K562 (cell line): ENCODE results near the gene KLK1. TPM values are rescaled to one million over a fixed set of nuclear protein-coding genes. Genes with fewer than 3 reads are reported as not detected.

Experiments used
- ATAC-seq: fragments of 200-7000 bp; cut with Tn5 transposase; 3 replicates; pipeline ENCODE4 v1.9.1; 2020; ENCODE audit warnings: moderate library complexity
- BruUV-seq: library from RNA; stranded (reverse); fragments of 400-500 nt; replicated peaks from 2 replicates; lab custom pipeline; 2021; lab: Mats Ljungman, UMichigan
- CTCF ChIA-PET: fragments of 300-600 bp; formaldehyde crosslinking; extraction: SDS; loops from one replicate; lab custom pipeline; 2021; ENCODE audit warnings: low intra/inter-chr PET ratio; lab: Yijun Ruan, JAX
- POLR2A ChIA-PET: fragments of 300-600, 350-650 bp; sonication (Branson Sonifier 250); formaldehyde crosslinking; extraction: SDS; loops from one replicate; lab custom pipeline; 2021; ENCODE audit warnings: antibody characterized with exemption, inconsistent platforms; lab: Yijun Ruan, JAX
- DNase-seq, 4 experiments: peaks; one replicate each; pipeline versions ENCODE4 v3.0.0 to v3.0.0-alpha.2; 2011 to 2018; ENCODE audit warnings: low spot score in 3 of 4, mixed read lengths in 3 of 4; ENCODE audit errors: extremely low read depth in 1 of 4
- FAIRE-seq: peaks from 2 replicates; lab custom pipeline; 2011; peaks lifted over from hg19 to GRCh38; lab: Jason Lieb, UNC
- H2AFZ ChIP-seq: 2 replicates; pipeline ENCODE4 v1.6.0; 2011; ENCODE audit warnings: low read depth, low read length, control low read depth, inconsistent platforms
- H3K27ac ChIP-seq: fragments of 200-600 bp; 3 replicates; pipeline ENCODE4 v1.8.0; 2011; ENCODE audit warnings: low read depth, mild to moderate bottlenecking, control low read depth, inconsistent platforms, low read length, moderate library complexity, mixed read lengths; ENCODE audit errors: extremely low read depth
- H3K27me3 ChIP-seq, 2 experiments: fragments of 300-600 bp in 1 of 2; 2 replicates in 1 of 2; 3 replicates in 1 of 2; pipeline versions ENCODE4 v1.6.0 to v1.8.0; 2011; ENCODE audit warnings: inconsistent platforms in 2 of 2, low read length in 2 of 2, mild to moderate bottlenecking in 1 of 2, mixed read lengths in 1 of 2, moderate library complexity in 1 of 2; ENCODE audit not compliant: control insufficient read depth in 2 of 2, insufficient read depth in 2 of 2
- H3K36me3 ChIP-seq: fragments of 300-600 bp; 3 replicates; pipeline ENCODE4 v1.8.0; 2011; ENCODE audit warnings: mild to moderate bottlenecking, low read length, inconsistent platforms; ENCODE audit not compliant: control insufficient read depth, insufficient read depth
- H3K4me1 ChIP-seq, 2 experiments: fragments of 200-600 bp in 1 of 2; replicated peaks in 1 of 2; 2 replicates in 1 of 2; 3 replicates in 1 of 2; pipeline versions ENCODE4 v1.5.1 to v1.8.0; 2011; ENCODE audit warnings: inconsistent platforms in 2 of 2, low read length in 2 of 2, mild to moderate bottlenecking in 1 of 2, mixed read lengths in 1 of 2, moderate library complexity in 1 of 2; ENCODE audit not compliant: control insufficient read depth in 2 of 2, insufficient read depth in 2 of 2
- H3K4me2 ChIP-seq: 2 replicates; pipeline ENCODE4 v1.6.1; 2011; ENCODE audit warnings: low read length, control low read depth, inconsistent platforms, mixed read lengths; ENCODE audit not compliant: insufficient read depth
- H3K4me3 ChIP-seq: fragments of 200-600 bp; sonication (generic), shearing (Covaris generic); 2 replicates; pipeline ENCODE4 v1.5.1; 2016; ENCODE audit warnings: control low read depth, inconsistent platforms
- H3K79me2 ChIP-seq: fragments of 200-600 bp; 3 replicates; pipeline ENCODE4 v1.8.0; 2011; ENCODE audit warnings: low read length, inconsistent platforms; ENCODE audit not compliant: control insufficient read depth, insufficient read depth
- H3K9ac ChIP-seq, 2 experiments: 2 replicates each; pipeline versions ENCODE4 v1.6.0 to v1.6.1; 2011; ENCODE audit warnings: low read depth in 2 of 2, low read length in 2 of 2, control low read depth in 1 of 2, inconsistent platforms in 1 of 2, mild to moderate bottlenecking in 1 of 2, mixed read lengths in 1 of 2; ENCODE audit not compliant: insufficient read depth in 1 of 2
- H3K9me1 ChIP-seq: one replicate; pipeline ENCODE4 v1.6.0; 2011; ENCODE audit warnings: inconsistent platforms, mild to moderate bottlenecking, low read length, moderate library complexity; ENCODE audit not compliant: control insufficient read depth, insufficient read depth
- H3K9me3 ChIP-seq: replicated peaks from 2 replicates; pipeline ENCODE4 v1.5.1; 2011; ENCODE audit warnings: low read depth, low read length, inconsistent platforms; ENCODE audit not compliant: control insufficient read depth, insufficient read depth
- H4K20me1 ChIP-seq: replicated peaks from 2 replicates; pipeline ENCODE4 v1.6.1; 2011; ENCODE audit warnings: low read length, inconsistent platforms, mixed read lengths; ENCODE audit not compliant: control insufficient read depth, insufficient read depth
- ARID2 ChIP-seq: fragments of 450-650 bp; IDR thresholded peaks from 2 replicates; pipeline ENCODE4 v1.6.1; 2017; ENCODE audit warnings: antibody characterized with exemption, mild to moderate bottlenecking
- CEBPB ChIP-seq: fragments of 450-650 bp; IDR thresholded peaks from 2 replicates; pipeline ENCODE4 v1.6.1; 2016; ENCODE audit warnings: missing genetic modification characterization, missing compliant biosample characterization
- HDGF ChIP-seq: fragments of 450-650 bp; IDR thresholded peaks from 2 replicates; pipeline ENCODE4 v1.6.1; 2016
- LARP7 ChIP-seq: fragments of 450-650 bp; IDR thresholded peaks from 2 replicates; pipeline ENCODE4 v1.6.1; 2016
- SMAD3 ChIP-seq: fragments of 450-650 bp; formaldehyde crosslinking; conservative IDR thresholded peaks from 2 replicates; pipeline ENCODE4 v1.4.0; 2020; ENCODE audit warnings: mild to moderate bottlenecking
- SMARCA4 ChIP-seq: fragments of 450-650 bp; IDR thresholded peaks from 2 replicates; pipeline ENCODE4 v1.6.1; 2016
- ZNF583 ChIP-seq: fragments of 250-450 bp; sonication (Bioruptor Pico); IDR thresholded peaks from 2 replicates; pipeline ENCODE4 v1.4.0; 2020
- ZNF79 ChIP-seq: fragments of 250-450 bp; sonication (Bioruptor Pico); IDR thresholded peaks from 2 replicates; pipeline ENCODE4 v1.4.0; 2020; ENCODE audit warnings: low read depth, mild to moderate bottlenecking, moderate library complexity
- WGBS: fragments of 100-300 bp; shearing (Covaris generic); methylation state at CpG from one replicate; pipeline ENCODE4 v1.1.6; 2016; ENCODE audit warnings: low coverage, mixed read lengths; ENCODE audit not compliant: insufficient coverage; ENCODE audit errors: missing lambda C conversion rate; 5-methylcytosine and 5-hydroxymethylcytosine counted together
- in situ Hi-C: fragments of 300-500 bp; cut with MboI; formaldehyde crosslinking; loops from 4 replicates; pipeline ENCODE4 v1.15.0; 2018; ENCODE audit warnings: inconsistent platforms, mixed read lengths
- intact Hi-C: fragments of 100-400 bp; cut with micrococcal nuclease; formaldehyde crosslinking; loops from 2 replicates; pipeline ENCODE4 v1.14.2; 2022
- polyA plus RNA-seq, 8 experiments: library from polyadenylated mRNA; depleted of rRNA in 4 of 8; stranded (reverse) in 5 of 8; unstranded in 3 of 8; fragments of >200 nt; fragmentation: Nextera tagmentation in 2 of 8; fragmentation: Illumina TruSeq in 1 of 8; extraction: Ambion mirVana in 2 of 8; extraction: Trizol in 1 of 8; gene quantifications; 2 replicates each; pipeline versions ENCODE4 v1.2.1 to v1.2.3, GENCODE V29; 2011 to 2014; ENCODE audit warnings: inconsistent platforms in 1 of 8, missing spikeins in 1 of 8
- total RNA-seq, 7 experiments: library from RNA; depleted of rRNA in 6 of 7; stranded (reverse); fragments of >200 nt in 6 of 7; fragmentation: Illumina TruSeq in 2 of 7; extraction: Trizol in 2 of 7; gene quantifications; 2 replicates each; pipeline versions ENCODE4 v1.2.1 to v1.2.3, GENCODE V29; 2011 to 2021; ENCODE audit warnings: low replicate concordance in 1 of 7
- TF ChIP-seq, protein P1 (sequence below): sonication (generic); formaldehyde crosslinking; IDR thresholded peaks from 2 replicates; pipeline ENCODE4 v1.8.0; 2022; ENCODE audit warnings: mild to moderate bottlenecking, missing genetic modification reagents, borderline replicate concordance
- TF ChIP-seq, protein P2 (sequence below): fragments of 250-450 bp; sonication (Bioruptor Pico); IDR thresholded peaks from 2 replicates; pipeline ENCODE4 v1.4.0; 2020; ENCODE audit warnings: mild to moderate bottlenecking, moderate library complexity, borderline replicate concordance
- TF ChIP-seq, protein P3 (sequence below): sonication (generic); formaldehyde crosslinking; IDR thresholded peaks from 2 replicates; pipeline ENCODE4 v1.8.0; 2022; ENCODE audit warnings: mild to moderate bottlenecking, missing genetic modification reagents
- TF ChIP-seq, protein P4 (sequence below): fragments of 450-650 bp; IDR thresholded peaks from 2 replicates; pipeline ENCODE4 v1.7.1; 2018; ENCODE audit warnings: mild to moderate bottlenecking, low read depth; ENCODE audit not compliant: partially characterized antibody

Gene KLK1
- total and polyA plus RNA-seq, 9 of the 15 experiments (the other 6 are each of a cell fraction or from before 2014, with no cell fraction given), result 0.87 to 15.4 (median 9.1) TPM

DNA sequence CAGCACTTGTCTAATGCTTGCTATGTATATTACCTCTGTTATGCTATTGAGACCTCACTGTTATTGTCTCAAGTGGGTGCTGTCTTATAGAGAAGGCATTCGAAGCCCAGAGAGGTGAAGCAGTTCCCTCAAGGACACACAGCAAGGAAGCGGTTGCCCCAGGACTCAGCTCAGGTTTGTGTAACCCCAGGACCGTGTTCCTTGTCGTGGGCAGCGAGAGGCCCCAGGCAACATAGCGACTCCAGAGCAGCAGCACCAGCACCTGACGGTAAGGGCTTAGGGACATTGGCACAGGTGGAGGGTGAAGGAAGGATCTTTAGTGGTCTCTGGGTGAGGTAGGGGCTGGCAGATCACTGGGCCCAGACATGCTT, 7.4 kb upstream of the KLK1 start:
- Histone ChIP-seq H3K9me1 (no peaks in the 10 kb centered on the region), H3K4me2 (no peak overlapping the region), H3K9ac (no peak overlapping the region), H3K9me3 (no peaks in the 10 kb centered on the region), H4K20me1 (no peaks in the 10 kb centered on the region; the same call in 1 of the 2 replicates), H3K4me1 (peaks cover 9 to 17% of the 10 kb centered on the region in 2 experiments; a peak in 4 of 5 replicates), H3K4me3 (no peak overlapping the region), H2AFZ (no peak overlapping the region), H3K27ac (no peak overlapping the region), H3K79me2 (no peaks in the 10 kb centered on the region), H3K36me3 (no peaks in the 10 kb centered on the region), H3K27me3 (peaks cover 0 to 20% of the 10 kb centered on the region in 2 experiments; a peak in 3 of 5 replicates)
- POLR2A ChIA-PET, result no interaction called here
- CTCF ChIA-PET, result no interaction called here
- DNase-seq, result no peak
- BruUV-seq, result no TSS peak
- no peak for ATAC-seq
- WGBS, result 11% methylated on average over 7 of the region's 7 CpGs
- in situ Hi-C loops (no loop called here), intact Hi-C loops (no loop called here)
- FAIRE-seq, result no peak
- TF ChIP-seq SMAD3 (CRISPR knock-in tag) (no peak), SMARCA4 (no peak), ZNF583 (CRISPR knock-in tag) (no peak), LARP7 (no peak), HDGF (no peak), CEBPB (tag) (no peak), ARID2 (no peak), ZNF79 (CRISPR knock-in tag) (no peak)
- TF ChIP-seq, protein P1, sequence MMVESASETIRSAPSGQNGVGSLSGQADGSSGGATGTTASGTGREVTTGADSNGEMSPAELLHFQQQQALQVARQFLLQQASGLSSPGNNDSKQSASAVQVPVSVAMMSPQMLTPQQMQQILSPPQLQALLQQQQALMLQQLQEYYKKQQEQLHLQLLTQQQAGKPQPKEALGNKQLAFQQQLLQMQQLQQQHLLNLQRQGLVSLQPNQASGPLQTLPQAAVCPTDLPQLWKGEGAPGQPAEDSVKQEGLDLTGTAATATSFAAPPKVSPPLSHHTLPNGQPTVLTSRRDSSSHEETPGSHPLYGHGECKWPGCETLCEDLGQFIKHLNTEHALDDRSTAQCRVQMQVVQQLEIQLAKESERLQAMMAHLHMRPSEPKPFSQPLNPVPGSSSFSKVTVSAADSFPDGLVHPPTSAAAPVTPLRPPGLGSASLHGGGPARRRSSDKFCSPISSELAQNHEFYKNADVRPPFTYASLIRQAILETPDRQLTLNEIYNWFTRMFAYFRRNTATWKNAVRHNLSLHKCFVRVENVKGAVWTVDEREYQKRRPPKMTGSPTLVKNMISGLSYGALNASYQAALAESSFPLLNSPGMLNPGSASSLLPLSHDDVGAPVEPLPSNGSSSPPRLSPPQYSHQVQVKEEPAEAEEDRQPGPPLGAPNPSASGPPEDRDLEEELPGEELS (CRISPR knock-in tag), result no peak
- TF ChIP-seq, protein P2, sequence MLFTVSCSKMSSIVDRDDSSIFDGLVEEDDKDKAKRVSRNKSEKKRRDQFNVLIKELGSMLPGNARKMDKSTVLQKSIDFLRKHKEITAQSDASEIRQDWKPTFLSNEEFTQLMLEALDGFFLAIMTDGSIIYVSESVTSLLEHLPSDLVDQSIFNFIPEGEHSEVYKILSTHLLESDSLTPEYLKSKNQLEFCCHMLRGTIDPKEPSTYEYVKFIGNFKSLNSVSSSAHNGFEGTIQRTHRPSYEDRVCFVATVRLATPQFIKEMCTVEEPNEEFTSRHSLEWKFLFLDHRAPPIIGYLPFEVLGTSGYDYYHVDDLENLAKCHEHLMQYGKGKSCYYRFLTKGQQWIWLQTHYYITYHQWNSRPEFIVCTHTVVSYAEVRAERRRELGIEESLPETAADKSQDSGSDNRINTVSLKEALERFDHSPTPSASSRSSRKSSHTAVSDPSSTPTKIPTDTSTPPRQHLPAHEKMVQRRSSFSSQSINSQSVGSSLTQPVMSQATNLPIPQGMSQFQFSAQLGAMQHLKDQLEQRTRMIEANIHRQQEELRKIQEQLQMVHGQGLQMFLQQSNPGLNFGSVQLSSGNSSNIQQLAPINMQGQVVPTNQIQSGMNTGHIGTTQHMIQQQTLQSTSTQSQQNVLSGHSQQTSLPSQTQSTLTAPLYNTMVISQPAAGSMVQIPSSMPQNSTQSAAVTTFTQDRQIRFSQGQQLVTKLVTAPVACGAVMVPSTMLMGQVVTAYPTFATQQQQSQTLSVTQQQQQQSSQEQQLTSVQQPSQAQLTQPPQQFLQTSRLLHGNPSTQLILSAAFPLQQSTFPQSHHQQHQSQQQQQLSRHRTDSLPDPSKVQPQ (CRISPR knock-in tag), result no peak
- TF ChIP-seq, protein P3, sequence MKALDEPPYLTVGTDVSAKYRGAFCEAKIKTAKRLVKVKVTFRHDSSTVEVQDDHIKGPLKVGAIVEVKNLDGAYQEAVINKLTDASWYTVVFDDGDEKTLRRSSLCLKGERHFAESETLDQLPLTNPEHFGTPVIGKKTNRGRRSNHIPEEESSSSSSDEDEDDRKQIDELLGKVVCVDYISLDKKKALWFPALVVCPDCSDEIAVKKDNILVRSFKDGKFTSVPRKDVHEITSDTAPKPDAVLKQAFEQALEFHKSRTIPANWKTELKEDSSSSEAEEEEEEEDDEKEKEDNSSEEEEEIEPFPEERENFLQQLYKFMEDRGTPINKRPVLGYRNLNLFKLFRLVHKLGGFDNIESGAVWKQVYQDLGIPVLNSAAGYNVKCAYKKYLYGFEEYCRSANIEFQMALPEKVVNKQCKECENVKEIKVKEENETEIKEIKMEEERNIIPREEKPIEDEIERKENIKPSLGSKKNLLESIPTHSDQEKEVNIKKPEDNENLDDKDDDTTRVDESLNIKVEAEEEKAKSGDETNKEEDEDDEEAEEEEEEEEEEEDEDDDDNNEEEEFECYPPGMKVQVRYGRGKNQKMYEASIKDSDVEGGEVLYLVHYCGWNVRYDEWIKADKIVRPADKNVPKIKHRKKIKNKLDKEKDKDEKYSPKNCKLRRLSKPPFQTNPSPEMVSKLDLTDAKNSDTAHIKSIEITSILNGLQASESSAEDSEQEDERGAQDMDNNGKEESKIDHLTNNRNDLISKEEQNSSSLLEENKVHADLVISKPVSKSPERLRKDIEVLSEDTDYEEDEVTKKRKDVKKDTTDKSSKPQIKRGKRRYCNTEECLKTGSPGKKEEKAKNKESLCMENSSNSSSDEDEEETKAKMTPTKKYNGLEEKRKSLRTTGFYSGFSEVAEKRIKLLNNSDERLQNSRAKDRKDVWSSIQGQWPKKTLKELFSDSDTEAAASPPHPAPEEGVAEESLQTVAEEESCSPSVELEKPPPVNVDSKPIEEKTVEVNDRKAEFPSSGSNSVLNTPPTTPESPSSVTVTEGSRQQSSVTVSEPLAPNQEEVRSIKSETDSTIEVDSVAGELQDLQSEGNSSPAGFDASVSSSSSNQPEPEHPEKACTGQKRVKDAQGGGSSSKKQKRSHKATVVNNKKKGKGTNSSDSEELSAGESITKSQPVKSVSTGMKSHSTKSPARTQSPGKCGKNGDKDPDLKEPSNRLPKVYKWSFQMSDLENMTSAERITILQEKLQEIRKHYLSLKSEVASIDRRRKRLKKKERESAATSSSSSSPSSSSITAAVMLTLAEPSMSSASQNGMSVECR, result no peak
- TF ChIP-seq, protein P4, sequence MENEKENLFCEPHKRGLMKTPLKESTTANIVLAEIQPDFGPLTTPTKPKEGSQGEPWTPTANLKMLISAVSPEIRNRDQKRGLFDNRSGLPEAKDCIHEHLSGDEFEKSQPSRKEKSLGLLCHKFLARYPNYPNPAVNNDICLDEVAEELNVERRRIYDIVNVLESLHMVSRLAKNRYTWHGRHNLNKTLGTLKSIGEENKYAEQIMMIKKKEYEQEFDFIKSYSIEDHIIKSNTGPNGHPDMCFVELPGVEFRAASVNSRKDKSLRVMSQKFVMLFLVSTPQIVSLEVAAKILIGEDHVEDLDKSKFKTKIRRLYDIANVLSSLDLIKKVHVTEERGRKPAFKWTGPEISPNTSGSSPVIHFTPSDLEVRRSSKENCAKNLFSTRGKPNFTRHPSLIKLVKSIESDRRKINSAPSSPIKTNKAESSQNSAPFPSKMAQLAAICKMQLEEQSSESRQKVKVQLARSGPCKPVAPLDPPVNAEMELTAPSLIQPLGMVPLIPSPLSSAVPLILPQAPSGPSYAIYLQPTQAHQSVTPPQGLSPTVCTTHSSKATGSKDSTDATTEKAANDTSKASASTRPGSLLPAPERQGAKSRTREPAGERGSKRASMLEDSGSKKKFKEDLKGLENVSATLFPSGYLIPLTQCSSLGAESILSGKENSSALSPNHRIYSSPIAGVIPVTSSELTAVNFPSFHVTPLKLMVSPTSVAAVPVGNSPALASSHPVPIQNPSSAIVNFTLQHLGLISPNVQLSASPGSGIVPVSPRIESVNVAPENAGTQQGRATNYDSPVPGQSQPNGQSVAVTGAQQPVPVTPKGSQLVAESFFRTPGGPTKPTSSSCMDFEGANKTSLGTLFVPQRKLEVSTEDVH, result no peak
